CD14-positive monocyte (primary cell): ENCODE data around the gene PXN. TPM values are rescaled to one million over a fixed set of nuclear protein-coding genes. Genes with fewer than 3 reads are reported as not detected.
"Not testable (repeated sequence)": the region's sequence is repeated elsewhere in the genome, so short reads cannot be mapped to it uniquely, and the experiment has no call there.

Experiments
- DNase-seq, 3 donors: peaks; one replicate each; pipeline ENCODE4 v3.0.0-alpha.2; 2011 to 2022
- H2AFZ ChIP-seq: 2 replicates; pipeline ENCODE4 v1.6.0; 2012; ENCODE audit warnings: mild to moderate bottlenecking, low read depth, low read length, inconsistent platforms; ENCODE audit not compliant: insufficient read depth, poor library complexity, severe bottlenecking
- H3K27ac ChIP-seq, 2 donors: 1 replicate in 1 of 2; 2 replicates in 1 of 2; pipeline ENCODE4 v1.5.1; 2012 to 2013; ENCODE audit warnings: low read length in 2 of 2, control low read depth in 1 of 2, inconsistent platforms in 1 of 2, low read depth in 1 of 2, mild to moderate bottlenecking in 1 of 2
- H3K27me3 ChIP-seq, 2 donors: one replicate each; pipeline versions ENCODE4 v1.6.0 to v1.6.1; 2011 to 2013; ENCODE audit warnings: low read length in 2 of 2; ENCODE audit not compliant: control insufficient read depth in 2 of 2, insufficient read depth in 2 of 2
- H3K36me3 ChIP-seq, 2 donors: replicated peaks in 1 of 2; 1 replicate in 1 of 2; 2 replicates in 1 of 2; pipeline versions ENCODE4 v1.5.1 to v1.6.1; 2012 to 2013; ENCODE audit warnings: low read length in 2 of 2, control low read depth in 1 of 2, inconsistent platforms in 1 of 2, mild to moderate bottlenecking in 1 of 2; ENCODE audit not compliant: insufficient read depth in 2 of 2, control insufficient read depth in 1 of 2
- H3K4me1 ChIP-seq, 2 donors: 1 replicate in 1 of 2; 2 replicates in 1 of 2; pipeline versions ENCODE4 v1.5.1 to v1.6.1; 2012 to 2013; ENCODE audit warnings: low read length in 2 of 2, control low read depth in 1 of 2, inconsistent platforms in 1 of 2, mild to moderate bottlenecking in 1 of 2, moderate library complexity in 1 of 2; ENCODE audit not compliant: insufficient read depth in 2 of 2, control insufficient read depth in 1 of 2
- H3K4me2 ChIP-seq: replicated peaks from 2 replicates; pipeline ENCODE3; 2012; ENCODE audit warnings: low read length, moderate library complexity, mild to moderate bottlenecking; ENCODE audit not compliant: poor library complexity, severe bottlenecking; ENCODE audit errors: extremely low read depth
- H3K4me3 ChIP-seq, 3 experiments: fragments of 200-600 bp in 1 of 3; sonication (generic) in 1 of 3; replicated peaks in 1 of 3; 1 replicate in 2 of 3; 2 replicates in 1 of 3; pipeline ENCODE4 v1.5.1; 2011 to 2013; ENCODE audit warnings: low read length in 3 of 3, mild to moderate bottlenecking in 3 of 3, control low read depth in 2 of 3, low read depth in 2 of 3, inconsistent platforms in 1 of 3, moderate library complexity in 1 of 3
- H3K79me2 ChIP-seq: 2 replicates; pipeline ENCODE4 v1.6.0; 2012; ENCODE audit warnings: mild to moderate bottlenecking, control low read depth, inconsistent platforms, low read length, moderate library complexity; ENCODE audit not compliant: insufficient read depth
- H3K9ac ChIP-seq: 2 replicates; pipeline ENCODE4 v1.6.0; 2017; ENCODE audit warnings: low read length, mild to moderate bottlenecking; ENCODE audit not compliant: insufficient read depth, poor library complexity, severe bottlenecking
- H3K9me3 ChIP-seq, 2 donors: replicated peaks in 1 of 2; 1 replicate in 1 of 2; 2 replicates in 1 of 2; pipeline versions ENCODE4 v1.5.1 to v1.6.1; 2012 to 2013; ENCODE audit warnings: low read length in 2 of 2, control low read depth in 1 of 2; ENCODE audit not compliant: control insufficient read depth in 1 of 2, insufficient read depth in 1 of 2
- H4K20me1 ChIP-seq: 2 replicates; pipeline ENCODE4 v1.6.0; 2012; ENCODE audit warnings: mild to moderate bottlenecking, low read length, control low read depth, moderate library complexity; ENCODE audit not compliant: insufficient read depth
- H3K27ac Mint-ChIP-seq, 7 donors: one replicate each; pipeline ENCODE4 v1.8.0; 2020; ENCODE audit warnings: mild to moderate bottlenecking in 7 of 7, mixed read lengths in 7 of 7, moderate library complexity in 6 of 7, inconsistent platforms in 2 of 7
- H3K27me3 Mint-ChIP-seq, 3 donors: one replicate each; pipeline ENCODE4 v1.8.0; 2021 to 2022; ENCODE audit warnings: low read depth in 3 of 3, mild to moderate bottlenecking in 3 of 3, mixed read lengths in 3 of 3, moderate library complexity in 3 of 3, inconsistent platforms in 1 of 3
- H3K36me3 Mint-ChIP-seq, 2 donors: one replicate each; pipeline ENCODE4 v1.8.0; 2020; ENCODE audit warnings: mixed read lengths in 2 of 2, inconsistent platforms in 1 of 2, mild to moderate bottlenecking in 1 of 2
- H3K4me1 Mint-ChIP-seq: one replicate; pipeline ENCODE4 v1.8.0; 2020; ENCODE audit warnings: mild to moderate bottlenecking, mixed read lengths
- H3K4me3 Mint-ChIP-seq, 2 donors: one replicate each; pipeline ENCODE4 v1.8.0; 2020; ENCODE audit warnings: mild to moderate bottlenecking in 2 of 2, mixed read lengths in 2 of 2, moderate library complexity in 1 of 2
- H3K9me3 Mint-ChIP-seq, 7 donors: one replicate each; pipeline ENCODE4 v1.8.0; 2020 to 2022; ENCODE audit warnings: mixed read lengths in 7 of 7, mild to moderate bottlenecking in 6 of 7, moderate library complexity in 6 of 7, inconsistent platforms in 2 of 7
- WGBS: methylation state at CpG from one replicate; pipeline ENCODE4 v1.1.5; 2013; ENCODE audit warnings: missing lambda C conversion rate; ENCODE audit not compliant: insufficient coverage; 5-methylcytosine and 5-hydroxymethylcytosine counted together
- intact Hi-C, 2 donors: fragments of 100-400 bp; cut with micrococcal nuclease; formaldehyde crosslinking; loops; one replicate each; pipeline versions ENCODE4 v1.15.0 to v1.15.1; 2023
- polyA plus RNA-seq, 3 donors: library from polyadenylated mRNA; depleted of rRNA in 1 of 3; unstranded in 2 of 3; stranded (reverse) in 1 of 3; fragments of 300-500 nt in 2 of 3; fragments of >200 nt in 1 of 3; fragmentation: Illumina TruSeq in 2 of 3; gene quantifications; 1 replicate in 2 of 3; 2 replicates in 1 of 3; pipeline ENCODE4 v1.2.3, GENCODE V29; 2012 to 2021
- TF ChIP-seq, protein P1 (sequence below): fragments of 200-600 bp; IDR thresholded peaks from one replicate; pipeline ENCODE4 v1.8.0; 2022; ENCODE audit warnings: antibody characterized with exemption, mild to moderate bottlenecking

The PXN gene
- polyA plus RNA-seq, 3 donors, result 62.5 to 106 (median 98.4) TPM

GRCh38 chr12:120194226-120194533, 71.3 kb downstream of the PXN start:
- Mint-ChIP-seq H3K4me3 (peak overlapping the region; percentile 77 to 87), H3K9me3 (no peaks in the 10 kb centered on the region), H3K27ac (peak overlapping the region in 6 of 7 donors; percentile 45 to 82 (median 76)), H3K4me1 (peaks cover 19% of the 10 kb centered on the region), H3K27me3 (no peaks in the 10 kb centered on the region), H3K36me3 (peaks cover 37 to 43% of the 10 kb centered on the region in 2 donors)
- 0% methylated on average over 14 of the region's 18 CpGs for WGBS
- H3K27ac ChIP-seq, result peak overlapping the region in 1 of 2 donors; percentile 81
- TF ChIP-seq, protein P1, sequence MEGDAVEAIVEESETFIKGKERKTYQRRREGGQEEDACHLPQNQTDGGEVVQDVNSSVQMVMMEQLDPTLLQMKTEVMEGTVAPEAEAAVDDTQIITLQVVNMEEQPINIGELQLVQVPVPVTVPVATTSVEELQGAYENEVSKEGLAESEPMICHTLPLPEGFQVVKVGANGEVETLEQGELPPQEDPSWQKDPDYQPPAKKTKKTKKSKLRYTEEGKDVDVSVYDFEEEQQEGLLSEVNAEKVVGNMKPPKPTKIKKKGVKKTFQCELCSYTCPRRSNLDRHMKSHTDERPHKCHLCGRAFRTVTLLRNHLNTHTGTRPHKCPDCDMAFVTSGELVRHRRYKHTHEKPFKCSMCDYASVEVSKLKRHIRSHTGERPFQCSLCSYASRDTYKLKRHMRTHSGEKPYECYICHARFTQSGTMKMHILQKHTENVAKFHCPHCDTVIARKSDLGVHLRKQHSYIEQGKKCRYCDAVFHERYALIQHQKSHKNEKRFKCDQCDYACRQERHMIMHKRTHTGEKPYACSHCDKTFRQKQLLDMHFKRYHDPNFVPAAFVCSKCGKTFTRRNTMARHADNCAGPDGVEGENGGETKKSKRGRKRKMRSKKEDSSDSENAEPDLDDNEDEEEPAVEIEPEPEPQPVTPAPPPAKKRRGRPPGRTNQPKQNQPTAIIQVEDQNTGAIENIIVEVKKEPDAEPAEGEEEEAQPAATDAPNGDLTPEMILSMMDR, result no peak
- peaks cover 40 to 53% of the 10 kb centered on the region in 2 donors for H3K36me3 ChIP-seq
- peaks cover 65% of the 10 kb centered on the region for H3K79me2 ChIP-seq
- H2AFZ ChIP-seq, result peak overlapping the region; percentile 100
- no peaks in the 10 kb centered on the region for H3K9me3 ChIP-seq
- peak overlapping the region; percentile 79 for H3K9ac ChIP-seq
- H3K4me2 ChIP-seq, result peak overlapping the region; percentile 96
- peaks cover 30% of the 10 kb centered on the region for H4K20me1 ChIP-seq
- no peaks in the 10 kb centered on the region for H3K27me3 ChIP-seq
- intact Hi-C loops, result no loop called here
- H3K4me1 ChIP-seq, result peaks cover 16 to 27% of the 10 kb centered on the region in 2 donors
- H3K4me3 ChIP-seq, result peak overlapping the region; percentile 55 to 92 (median 90)
- no peak for DNase-seq

- H3K4me1 Mint-ChIP-seq, result peaks cover 13% of the 10 kb centered on the region
- Histone ChIP-seq H3K79me2 (peaks cover 56% of the 10 kb centered on the region), H3K4me2 (peak overlapping the region; percentile 96), H3K4me1 (peaks cover 16 to 23% of the 10 kb centered on the region in 2 donors), H4K20me1 (peaks cover 25% of the 10 kb centered on the region), H3K36me3 (peaks cover 33 to 53% of the 10 kb centered on the region in 2 donors)
- H3K4me3 Mint-ChIP-seq, DNase-seq, H3K4me3 ChIP-seq, H2AFZ ChIP-seq, H3K9me3 Mint-ChIP-seq, intact Hi-C loops, H3K9me3 ChIP-seq, H3K27me3 Mint-ChIP-seq, H3K27ac Mint-ChIP-seq, H3K27me3 ChIP-seq, H3K27ac ChIP-seq, H3K9ac ChIP-seq: not testable (repeated sequence)
- H3K36me3 Mint-ChIP-seq, result peaks cover 35 to 43% of the 10 kb centered on the region in 2 donors
- WGBS, result 96% methylated on average over 4 of the region's 8 CpGs
These were observed 72.2 kb downstream of the PXN start for GRCh38 chr12:120193286-120193685.
